HepG2 (cell line): ENCODE measurements around the gene BRCA1. TPM values are rescaled to one million over a fixed set of nuclear protein-coding genes. Genes with fewer than 3 reads are reported as not detected.

Source experiments
- ARID2 ChIP-seq: sonication (generic); formaldehyde crosslinking; IDR thresholded peaks from 2 replicates; pipeline ENCODE4 v1.8.1; 2022; ENCODE audit warnings: mild to moderate bottlenecking, missing genetic modification reagents, borderline replicate concordance
- GABPB1 ChIP-seq: IDR thresholded peaks from 2 replicates; pipeline ENCODE4 v1.6.1; 2016; ENCODE audit warnings: mild to moderate bottlenecking, missing genetic modification reagents, moderate library complexity, missing compliant biosample characterization
- HIC2 ChIP-seq: sonication (generic); formaldehyde crosslinking; IDR thresholded peaks from 2 replicates; pipeline ENCODE4 v1.9.0; 2022; ENCODE audit warnings: low read depth, missing genetic modification reagents
- HNRNPL ChIP-seq: fragments of 200-400 bp; formaldehyde crosslinking; IDR thresholded peaks from 2 replicates; pipeline ENCODE4 v1.6.1; 2017; ENCODE audit warnings: mild to moderate bottlenecking, low read depth, low read length
- HNRNPLL ChIP-seq: fragments of 200-400 bp; formaldehyde crosslinking; IDR thresholded peaks from 2 replicates; pipeline ENCODE4 v1.6.1; 2017; ENCODE audit warnings: mild to moderate bottlenecking, low read depth, low read length; ENCODE audit not compliant: poor library complexity, severe bottlenecking
- JUNB ChIP-seq: sonication (generic); formaldehyde crosslinking; IDR thresholded peaks from 2 replicates; pipeline ENCODE4 v1.8.0; 2022; ENCODE audit warnings: missing genetic modification reagents, mild to moderate bottlenecking, borderline replicate concordance
- KDM3A ChIP-seq: IDR thresholded peaks from 2 replicates; pipeline ENCODE4 v1.6.1; 2018; ENCODE audit warnings: low read depth, missing compliant biosample characterization
- MLLT10 ChIP-seq: sonication (generic); formaldehyde crosslinking; IDR thresholded peaks from 2 replicates; pipeline ENCODE4 v1.4.0; 2020; ENCODE audit warnings: missing genetic modification reagents
- MTA1 ChIP-seq: sonication (generic); formaldehyde crosslinking; IDR thresholded peaks from 2 replicates; pipeline ENCODE4 v1.4.0; 2020; ENCODE audit warnings: missing genetic modification reagents, mild to moderate bottlenecking, borderline replicate concordance
- NAIF1 ChIP-seq: sonication (generic); formaldehyde crosslinking; IDR thresholded peaks from 2 replicates; pipeline ENCODE4 v1.5.0; 2020; ENCODE audit warnings: mild to moderate bottlenecking, missing genetic modification reagents, borderline replicate concordance
- TFE3 ChIP-seq: IDR thresholded peaks from 2 replicates; pipeline ENCODE4 v1.6.1; 2016
- XRCC5 ChIP-seq: fragments of 200-400 bp; formaldehyde crosslinking; optimal IDR thresholded peaks from 2 replicates; pipeline ENCODE3; 2017; ENCODE audit warnings: mild to moderate bottlenecking, low read length
- ZFYVE20 ChIP-seq: sonication (generic); formaldehyde crosslinking; IDR thresholded peaks from 2 replicates; pipeline ENCODE4 v1.8.0; 2023; ENCODE audit warnings: low read depth, mild to moderate bottlenecking, moderate library complexity, missing genetic modification reagents, borderline replicate concordance
- ZGPAT ChIP-seq: IDR thresholded peaks from 2 replicates; pipeline ENCODE4 v1.6.1; 2016; ENCODE audit warnings: mild to moderate bottlenecking
- ZNF121 ChIP-seq: sonication (generic); formaldehyde crosslinking; IDR thresholded peaks from 2 replicates; pipeline ENCODE4 v1.5.0; 2020; ENCODE audit warnings: mild to moderate bottlenecking, missing genetic modification reagents
- ZNF333 ChIP-seq: sonication (generic); formaldehyde crosslinking; IDR thresholded peaks from 2 replicates; pipeline ENCODE4 v1.4.0; 2020; ENCODE audit warnings: mild to moderate bottlenecking, missing genetic modification reagents, borderline replicate concordance
- ZNF451 ChIP-seq: sonication (generic); formaldehyde crosslinking; IDR thresholded peaks from 2 replicates; pipeline ENCODE4 v1.5.0; 2020; ENCODE audit warnings: mild to moderate bottlenecking, missing genetic modification reagents
- ZNF530 ChIP-seq: sonication (generic); formaldehyde crosslinking; IDR thresholded peaks from 2 replicates; pipeline ENCODE4 v1.5.0; 2020; ENCODE audit warnings: low read depth, mild to moderate bottlenecking, missing genetic modification reagents
- ZNF556 ChIP-seq: sonication (generic); formaldehyde crosslinking; IDR thresholded peaks from 2 replicates; pipeline ENCODE4 v1.4.0; 2020; ENCODE audit warnings: mild to moderate bottlenecking, missing genetic modification reagents, borderline replicate concordance
- ZNF569 ChIP-seq: sonication (generic); formaldehyde crosslinking; IDR thresholded peaks from 2 replicates; pipeline ENCODE4 v1.5.0; 2020; ENCODE audit warnings: mild to moderate bottlenecking, missing genetic modification reagents, moderate library complexity, borderline replicate concordance
- ZNF737 ChIP-seq: sonication (generic); formaldehyde crosslinking; IDR thresholded peaks from 2 replicates; pipeline ENCODE4 v1.5.0; 2020; ENCODE audit warnings: missing genetic modification reagents, mild to moderate bottlenecking, borderline replicate concordance
- ZNF768 ChIP-seq: sonication (generic); formaldehyde crosslinking; IDR thresholded peaks from 2 replicates; pipeline ENCODE4 v1.4.0; 2020; ENCODE audit warnings: missing genetic modification reagents
- polyA plus RNA-seq, 8 experiments: library from polyadenylated mRNA; depleted of rRNA in 3 of 8; stranded (reverse) in 7 of 8; unstranded in 1 of 8; fragments of >200 nt; fragmentation: Illumina TruSeq in 4 of 8; extraction: Trizol in 4 of 8; gene quantifications; 2 replicates each; pipeline versions ENCODE4 v1.2.1 to v1.2.3, GENCODE V29; 2011 to 2016; ENCODE audit warnings: low read depth in 4 of 8, missing spikeins in 1 of 8, mixed read lengths in 1 of 8; ENCODE audit not compliant: insufficient read depth in 1 of 8
- total RNA-seq, 5 experiments: library from RNA; depleted of rRNA; stranded (reverse); fragments of >200 nt; fragmentation: Illumina TruSeq; extraction: Trizol; gene quantifications; 2 replicates each; pipeline ENCODE4 v1.2.3, GENCODE V29; 2016; ENCODE audit warnings: low read depth in 1 of 5
- TF ChIP-seq, protein P1 (sequence below): sonication (generic); formaldehyde crosslinking; IDR thresholded peaks from 2 replicates; pipeline ENCODE4 v1.8.0; 2022; ENCODE audit warnings: mild to moderate bottlenecking, missing genetic modification reagents, borderline replicate concordance

Gene BRCA1
- total and polyA plus RNA-seq, 2 of the 13 experiments (the other 11 are each of a cell fraction or from before 2014, with no cell fraction given): 13.3 to 37.5 TPM

- TF ChIP-seq ZNF569 (CRISPR knock-in tag): no peak
- peak; percentile 72 for TF ChIP-seq GABPB1 (CRISPR knock-in tag)
- peak; percentile 93 for TF ChIP-seq XRCC5
- TF ChIP-seq KDM3A: peak; percentile 38; the same call in 1 of the 2 replicates
- TF ChIP-seq HIC2 (CRISPR knock-in tag): no peak
- no peak for TF ChIP-seq TFE3 (CRISPR knock-in tag)
- no peak for TF ChIP-seq MTA1
- no peak for TF ChIP-seq ZNF451
- TF ChIP-seq ZNF530 (CRISPR knock-in tag): no peak
- TF ChIP-seq, protein P1, sequence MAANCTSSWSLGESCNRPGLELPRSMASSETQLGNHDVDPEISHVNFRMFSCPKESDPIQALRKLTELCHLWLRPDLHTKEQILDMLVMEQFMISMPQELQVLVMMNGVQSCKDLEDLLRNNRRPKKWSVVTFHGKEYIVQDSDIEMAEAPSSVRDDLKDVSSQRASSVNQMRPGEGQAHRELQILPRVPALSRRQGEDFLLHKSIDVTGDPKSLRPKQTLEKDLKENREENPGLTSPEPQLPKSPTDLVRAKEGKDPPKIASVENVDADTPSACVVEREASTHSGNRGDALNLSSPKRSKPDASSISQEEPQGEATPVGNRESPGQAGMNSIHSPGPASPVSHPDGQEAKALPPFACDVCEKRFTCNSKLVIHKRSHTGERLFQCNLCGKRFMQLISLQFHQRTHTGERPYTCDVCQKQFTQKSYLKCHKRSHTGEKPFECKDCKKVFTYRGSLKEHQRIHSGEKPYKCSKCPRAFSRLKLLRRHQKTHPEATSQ (CRISPR knock-in tag): no peak
- TF ChIP-seq HNRNPLL: peak; percentile 75
- TF ChIP-seq ZNF768: peak; percentile 59; the same call in 1 of the 2 replicates
- no peak; the same call in 1 of the 2 replicates for TF ChIP-seq ZNF556 (CRISPR knock-in tag)
- no peak for TF ChIP-seq ZNF121
- TF ChIP-seq HNRNPL: peak; percentile 49; the same call in 1 of the 2 replicates
- TF ChIP-seq ZGPAT (CRISPR knock-in tag): 0 out of 2 replicates have a peak, but pooled peaks have one; percentile 59
- no peak; the same call in 1 of the 2 replicates for TF ChIP-seq ZNF737
- TF ChIP-seq ZNF333: peak; percentile 24; the same call in 1 of the 2 replicates
- TF ChIP-seq JUNB (CRISPR knock-in tag): 0 out of 2 replicates have a peak, but pooled peaks have one; percentile 49
- 0 out of 2 replicates have a peak, but pooled peaks have one; percentile 53 for TF ChIP-seq NAIF1 (CRISPR knock-in tag)
- TF ChIP-seq ARID2 (CRISPR knock-in tag): no peak
- no peak; the same call in 1 of the 2 replicates for TF ChIP-seq ZFYVE20 (CRISPR knock-in tag)
- no peak for TF ChIP-seq MLLT10
Observed at GRCh38 chr17:43170766-43171585, 45.8 kb upstream of the BRCA1 start, which contains the start of gene NBR1 (continued).
